H1 (cell line): ENCODE measurements around the gene NPC2. TPM values are rescaled to one million over a fixed set of nuclear protein-coding genes. Genes with fewer than 3 reads are reported as not detected.

Experiments used
- CHD2 ChIP-seq: IDR thresholded peaks from 2 replicates; pipeline ENCODE4 v1.6.1; 2012; ENCODE audit warnings: low read length, improper control_type of control experiment
- CTBP2 ChIP-seq: IDR thresholded peaks from 2 replicates; pipeline ENCODE4 v1.7.0; 2011; ENCODE audit warnings: borderline replicate concordance, mild to moderate bottlenecking, moderate library complexity, mixed read lengths, low read length; ENCODE audit not compliant: insufficient read depth, insufficient read length
- E2F6 ChIP-seq: IDR thresholded peaks from 2 replicates; pipeline ENCODE4 v1.6.1; 2012; ENCODE audit warnings: inconsistent platforms
- FOSL1 ChIP-seq: IDR thresholded peaks from 2 replicates; pipeline ENCODE4 v1.6.1; 2011; ENCODE audit warnings: mild to moderate bottlenecking, low read depth, low read length, moderate library complexity; ENCODE audit not compliant: insufficient read depth
- PHF8 ChIP-seq: fragments of 200-600 bp; sonication (generic); conservative IDR thresholded peaks from 2 replicates; pipeline ENCODE4 v1.7.1; 2012; ENCODE audit warnings: low read depth, mild to moderate bottlenecking, inconsistent platforms, low read length, moderate library complexity
- POLR2A ChIP-seq, 2 experiments: IDR thresholded peaks; 1 replicate in 1 of 2; 2 replicates in 1 of 2; pipeline ENCODE4 v1.6.1; 2011; ENCODE audit warnings: low read depth in 2 of 2, low read length in 2 of 2, mild to moderate bottlenecking in 2 of 2; ENCODE audit errors: control extremely low read depth in 1 of 2
- POU5F1 ChIP-seq: IDR thresholded peaks from 2 replicates; pipeline ENCODE4 v1.6.1; 2011; ENCODE audit warnings: low read depth, mild to moderate bottlenecking, low read length, moderate library complexity
- SP1 ChIP-seq: IDR thresholded peaks from 2 replicates; pipeline ENCODE4 v1.6.1; 2011; ENCODE audit warnings: low read depth, low read length
- SP4 ChIP-seq: IDR thresholded peaks from 2 replicates; pipeline ENCODE4 v1.6.1; 2012; ENCODE audit warnings: low read length, inconsistent platforms
- TCF12 ChIP-seq: IDR thresholded peaks from 2 replicates; pipeline ENCODE4 v1.6.1; 2011; ENCODE audit warnings: low read depth, mild to moderate bottlenecking, low read length
- ZNF274 ChIP-seq: IDR thresholded peaks from 2 replicates; pipeline ENCODE4 v1.7.0; 2012; ENCODE audit warnings: low read length, borderline replicate concordance; ENCODE audit errors: extremely low read depth
- polyA plus RNA-seq, 7 experiments: library from polyadenylated mRNA; depleted of rRNA in 3 of 7; stranded (reverse) in 5 of 7; unstranded in 2 of 7; fragments of >200 nt in 5 of 7; fragments of 200-250 nt in 2 of 7; gene quantifications; 1 replicate in 5 of 7; 2 replicates in 1 of 7; 4 replicates in 1 of 7; pipeline versions ENCODE4 v1.2.1 to v1.2.3, GENCODE V29; 2011 to 2013; ENCODE audit warnings: missing spikeins in 2 of 7, mixed read lengths in 2 of 7
- total RNA-seq: library from RNA; stranded (reverse); fragmentation: NEBNext Ultra II Directional; extraction: Animal tissue kit (Norgen Biotek cat#: 25700); gene quantifications from 2 replicates; pipeline ENCODE4 v1.2.1, GENCODE V29; 2021
- TF ChIP-seq, protein P1 (sequence below): fragments of 300-600 bp; sonication (generic); IDR thresholded peaks from 2 replicates; pipeline ENCODE4 v1.7.1; 2012; ENCODE audit warnings: low read length, moderate library complexity, mild to moderate bottlenecking, inconsistent platforms; ENCODE audit not compliant: insufficient replicate concordance

Gene NPC2
- total and polyA plus RNA-seq, 2 of the 8 experiments (the other 6 are each of a cell fraction or from before 2014, with no cell fraction given) = 178 to 258 TPM

DNA sequence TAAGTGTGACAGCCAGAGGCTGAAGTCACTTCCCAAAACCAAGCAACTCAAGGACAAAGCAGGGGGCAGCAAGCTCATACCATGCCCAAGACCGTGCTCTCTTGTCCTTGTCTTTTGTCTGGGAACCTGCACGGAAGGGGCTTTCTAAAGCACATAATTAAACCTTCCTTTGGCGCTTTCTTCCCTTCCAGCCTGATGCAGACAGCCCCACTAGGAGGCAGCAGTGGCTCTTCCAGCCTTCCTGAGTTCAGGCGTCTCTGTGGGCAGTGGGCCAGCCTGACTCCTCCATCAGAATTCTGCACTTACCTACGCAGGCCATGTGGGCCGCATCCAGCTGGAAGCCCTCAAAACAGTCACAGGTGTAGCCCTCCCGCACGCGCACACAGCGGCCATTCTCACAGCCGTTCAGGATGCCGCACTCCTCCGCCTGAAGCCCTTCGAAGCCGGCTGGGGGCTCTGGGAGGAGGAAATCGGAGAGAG is 8.1 kb upstream of the NPC2 start (continued):
- TF ChIP-seq, protein P1, sequence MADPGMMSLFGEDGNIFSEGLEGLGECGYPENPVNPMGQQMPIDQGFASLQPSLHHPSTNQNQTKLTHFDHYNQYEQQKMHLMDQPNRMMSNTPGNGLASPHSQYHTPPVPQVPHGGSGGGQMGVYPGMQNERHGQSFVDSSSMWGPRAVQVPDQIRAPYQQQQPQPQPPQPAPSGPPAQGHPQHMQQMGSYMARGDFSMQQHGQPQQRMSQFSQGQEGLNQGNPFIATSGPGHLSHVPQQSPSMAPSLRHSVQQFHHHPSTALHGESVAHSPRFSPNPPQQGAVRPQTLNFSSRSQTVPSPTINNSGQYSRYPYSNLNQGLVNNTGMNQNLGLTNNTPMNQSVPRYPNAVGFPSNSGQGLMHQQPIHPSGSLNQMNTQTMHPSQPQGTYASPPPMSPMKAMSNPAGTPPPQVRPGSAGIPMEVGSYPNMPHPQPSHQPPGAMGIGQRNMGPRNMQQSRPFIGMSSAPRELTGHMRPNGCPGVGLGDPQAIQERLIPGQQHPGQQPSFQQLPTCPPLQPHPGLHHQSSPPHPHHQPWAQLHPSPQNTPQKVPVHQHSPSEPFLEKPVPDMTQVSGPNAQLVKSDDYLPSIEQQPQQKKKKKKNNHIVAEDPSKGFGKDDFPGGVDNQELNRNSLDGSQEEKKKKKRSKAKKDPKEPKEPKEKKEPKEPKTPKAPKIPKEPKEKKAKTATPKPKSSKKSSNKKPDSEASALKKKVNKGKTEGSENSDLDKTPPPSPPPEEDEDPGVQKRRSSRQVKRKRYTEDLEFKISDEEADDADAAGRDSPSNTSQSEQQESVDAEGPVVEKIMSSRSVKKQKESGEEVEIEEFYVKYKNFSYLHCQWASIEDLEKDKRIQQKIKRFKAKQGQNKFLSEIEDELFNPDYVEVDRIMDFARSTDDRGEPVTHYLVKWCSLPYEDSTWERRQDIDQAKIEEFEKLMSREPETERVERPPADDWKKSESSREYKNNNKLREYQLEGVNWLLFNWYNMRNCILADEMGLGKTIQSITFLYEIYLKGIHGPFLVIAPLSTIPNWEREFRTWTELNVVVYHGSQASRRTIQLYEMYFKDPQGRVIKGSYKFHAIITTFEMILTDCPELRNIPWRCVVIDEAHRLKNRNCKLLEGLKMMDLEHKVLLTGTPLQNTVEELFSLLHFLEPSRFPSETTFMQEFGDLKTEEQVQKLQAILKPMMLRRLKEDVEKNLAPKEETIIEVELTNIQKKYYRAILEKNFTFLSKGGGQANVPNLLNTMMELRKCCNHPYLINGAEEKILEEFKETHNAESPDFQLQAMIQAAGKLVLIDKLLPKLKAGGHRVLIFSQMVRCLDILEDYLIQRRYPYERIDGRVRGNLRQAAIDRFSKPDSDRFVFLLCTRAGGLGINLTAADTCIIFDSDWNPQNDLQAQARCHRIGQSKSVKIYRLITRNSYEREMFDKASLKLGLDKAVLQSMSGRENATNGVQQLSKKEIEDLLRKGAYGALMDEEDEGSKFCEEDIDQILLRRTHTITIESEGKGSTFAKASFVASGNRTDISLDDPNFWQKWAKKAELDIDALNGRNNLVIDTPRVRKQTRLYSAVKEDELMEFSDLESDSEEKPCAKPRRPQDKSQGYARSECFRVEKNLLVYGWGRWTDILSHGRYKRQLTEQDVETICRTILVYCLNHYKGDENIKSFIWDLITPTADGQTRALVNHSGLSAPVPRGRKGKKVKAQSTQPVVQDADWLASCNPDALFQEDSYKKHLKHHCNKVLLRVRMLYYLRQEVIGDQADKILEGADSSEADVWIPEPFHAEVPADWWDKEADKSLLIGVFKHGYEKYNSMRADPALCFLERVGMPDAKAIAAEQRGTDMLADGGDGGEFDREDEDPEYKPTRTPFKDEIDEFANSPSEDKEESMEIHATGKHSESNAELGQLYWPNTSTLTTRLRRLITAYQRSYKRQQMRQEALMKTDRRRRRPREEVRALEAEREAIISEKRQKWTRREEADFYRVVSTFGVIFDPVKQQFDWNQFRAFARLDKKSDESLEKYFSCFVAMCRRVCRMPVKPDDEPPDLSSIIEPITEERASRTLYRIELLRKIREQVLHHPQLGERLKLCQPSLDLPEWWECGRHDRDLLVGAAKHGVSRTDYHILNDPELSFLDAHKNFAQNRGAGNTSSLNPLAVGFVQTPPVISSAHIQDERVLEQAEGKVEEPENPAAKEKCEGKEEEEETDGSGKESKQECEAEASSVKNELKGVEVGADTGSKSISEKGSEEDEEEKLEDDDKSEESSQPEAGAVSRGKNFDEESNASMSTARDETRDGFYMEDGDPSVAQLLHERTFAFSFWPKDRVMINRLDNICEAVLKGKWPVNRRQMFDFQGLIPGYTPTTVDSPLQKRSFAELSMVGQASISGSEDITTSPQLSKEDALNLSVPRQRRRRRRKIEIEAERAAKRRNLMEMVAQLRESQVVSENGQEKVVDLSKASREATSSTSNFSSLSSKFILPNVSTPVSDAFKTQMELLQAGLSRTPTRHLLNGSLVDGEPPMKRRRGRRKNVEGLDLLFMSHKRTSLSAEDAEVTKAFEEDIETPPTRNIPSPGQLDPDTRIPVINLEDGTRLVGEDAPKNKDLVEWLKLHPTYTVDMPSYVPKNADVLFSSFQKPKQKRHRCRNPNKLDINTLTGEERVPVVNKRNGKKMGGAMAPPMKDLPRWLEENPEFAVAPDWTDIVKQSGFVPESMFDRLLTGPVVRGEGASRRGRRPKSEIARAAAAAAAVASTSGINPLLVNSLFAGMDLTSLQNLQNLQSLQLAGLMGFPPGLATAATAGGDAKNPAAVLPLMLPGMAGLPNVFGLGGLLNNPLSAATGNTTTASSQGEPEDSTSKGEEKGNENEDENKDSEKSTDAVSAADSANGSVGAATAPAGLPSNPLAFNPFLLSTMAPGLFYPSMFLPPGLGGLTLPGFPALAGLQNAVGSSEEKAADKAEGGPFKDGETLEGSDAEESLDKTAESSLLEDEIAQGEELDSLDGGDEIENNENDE = no peak
- TF ChIP-seq CTBP2 = no peak
- TF ChIP-seq SP1 = 0 out of 2 replicates have a peak, but pooled peaks have one; percentile 36
- peak; percentile 64 for TF ChIP-seq E2F6
- no peak for TF ChIP-seq FOSL1
- TF ChIP-seq SP4 = no peak
- peak; percentile 33; the same call in 1 of the 2 replicates for TF ChIP-seq TCF12
- no peak for TF ChIP-seq CHD2
- TF ChIP-seq ZNF274 = no peak
- no peak for TF ChIP-seq POU5F1
- no peak for TF ChIP-seq PHF8
- no peak for TF ChIP-seq POLR2A (IDR thresholded peaks at IDR 0.05; ENCODE audit: control extremely low read depth in 1 of 2, low read depth in 2 of 2, low read length in 2 of 2)
